ENCODE results near the gene ANKLE1. TPM values are rescaled to one million over a fixed set of nuclear protein-coding genes. Genes with fewer than 3 reads are reported as not detected.
A peak's percentile ranks its signal among the peaks of the same experiment; 100 is the strongest.
"Not testable (repeated sequence)": the region's sequence is repeated elsewhere in the genome, so short reads cannot be mapped to it uniquely, and the experiment has no call there.

ANKLE1 gene
- total and polyA plus RNA-seq, 3 experiments from 2014 or later = 0.47 to 16.2 (median 15.2) TPM

- Histone ChIP-seq H3K36me3 (ENCODE audit: insufficient read depth, low read length) (no peaks in the 10 kb centered on the region), H3K9me3 (ENCODE audit: low read length) (no peaks in the 10 kb centered on the region), H3K4me1 (ENCODE audit: insufficient read depth, low read length) (no peaks in the 10 kb centered on the region), H3K27me3 (ENCODE audit: insufficient read depth, low read length, poor library complexity, severe bottlenecking) (no peaks in the 10 kb centered on the region), H3K4me3 (ENCODE audit: low read length) (peak overlapping the region; percentile 79), H3K27ac (ENCODE audit: low read depth, low read length) (peak overlapping the region; percentile 31)
- peak; percentile 69 to 82 (median 76) for DNase-seq
- H3K4me1 Mint-ChIP-seq = peaks cover 3 to 7% (median 5%) of the 10 kb centered on the region in 3 donors
- H3K9me3 Mint-ChIP-seq = no peaks in the 10 kb centered on the region
- ChIA-PET CTCF (interaction anchor here (0.6 to 3.9 kb wide), 17 partner anchors 10 to 172 kb away, joined by 3 to 23 read pairs (median 4); partner anchors contain the start of genes ABHD8, ANKLE1, BABAM1 and DDA1), POLR2A (interaction anchor here (1.0 kb wide), 3 partner anchors 11 to 25 kb away, joined by 3 to 8 read pairs (median 3); partner anchors contain the start of genes ABHD8, BABAM1 and MRPL34)
- H3K4me3 Mint-ChIP-seq = peak overlapping the region; percentile 84 to 94 (median 88)
- H3K27ac Mint-ChIP-seq = peak overlapping the region in 6 of 8 donors; percentile 22 to 88 (median 52)
- peaks cover 0 to 10% (median 0%) of the 10 kb centered on the region in 3 donors for H3K36me3 Mint-ChIP-seq
- H3K27me3 Mint-ChIP-seq = peaks cover 1 to 5% of the 10 kb centered on the region in 2 donors
Observed at GRCh38 chr19:17292301-17293074, 10.8 kb downstream of the ANKLE1 start.

GRCh38 chr19:17293605-17294004 is 11.9 kb downstream of the ANKLE1 start:
- CTCF ChIA-PET = interaction anchor here (0.7 to 3.9 kb wide), 13 partner anchors 10 to 96 kb away, joined by 3 to 23 read pairs (median 5); partner anchors contain the start of genes ABHD8, ANKLE1, BABAM1 and DDA1
- Histone ChIP-seq H3K4me1 (ENCODE audit: insufficient read depth, low read length) (no peaks in the 10 kb centered on the region), H3K4me3 (ENCODE audit: low read length) (no peak overlapping the region), H3K36me3 (ENCODE audit: insufficient read depth, low read length) (no peaks in the 10 kb centered on the region), H3K9me3 (ENCODE audit: low read length) (no peaks in the 10 kb centered on the region), H3K27ac (ENCODE audit: low read depth, low read length) (no peak overlapping the region), H3K27me3 (ENCODE audit: insufficient read depth, low read length, poor library complexity, severe bottlenecking) (no peaks in the 10 kb centered on the region)
- H3K36me3 Mint-ChIP-seq = peaks cover 0 to 14% (median 0%) of the 10 kb centered on the region in 3 donors
- H3K4me3 Mint-ChIP-seq = peak overlapping the region in 2 of 7 donors; percentile 27 to 54
- no peak overlapping the region for H3K27ac Mint-ChIP-seq
- H3K27me3 Mint-ChIP-seq = peaks cover 0 to 1% of the 10 kb centered on the region in 2 donors
- POLR2A ChIA-PET = no interaction called here
- DNase-seq = no peak
- H3K9me3 Mint-ChIP-seq = no peaks in the 10 kb centered on the region
- peaks cover 3 to 7% (median 5%) of the 10 kb centered on the region in 3 donors for H3K4me1 Mint-ChIP-seq

GRCh38 chr19:17294051-17294891 is 12.6 kb downstream of the ANKLE1 start:
- H3K27ac Mint-ChIP-seq = no peak overlapping the region
- no peaks in the 10 kb centered on the region for H3K27me3 ChIP-seq (ENCODE audit: insufficient read depth, low read length, poor library complexity, severe bottlenecking)
- H3K36me3 Mint-ChIP-seq = peaks cover 0 to 14% (median 0%) of the 10 kb centered on the region in 3 donors
- no peak overlapping the region for H3K4me3 ChIP-seq (ENCODE audit: low read length)
- H3K27me3 Mint-ChIP-seq = peaks cover 0 to 1% of the 10 kb centered on the region in 2 donors
- ChIA-PET CTCF (interaction anchor here (0.9 to 1.5 kb wide), 4 partner anchors 10 to 95 kb away, joined by 3 to 4 read pairs (median 3); partner anchors contain the start of gene BABAM1), POLR2A (no interaction called here)
- peaks cover 3 to 7% (median 5%) of the 10 kb centered on the region in 3 donors for H3K4me1 Mint-ChIP-seq
- H3K4me3 Mint-ChIP-seq = peak overlapping the region in 2 of 7 donors; percentile 27 to 54
- H3K27ac ChIP-seq (ENCODE audit: low read depth, low read length) = no peak overlapping the region
- DNase-seq = peak; percentile 29 to 58 (median 38)
- no peaks in the 10 kb centered on the region for H3K4me1 ChIP-seq (ENCODE audit: insufficient read depth, low read length)
- no peaks in the 10 kb centered on the region for H3K9me3 ChIP-seq (ENCODE audit: low read length)
- H3K9me3 Mint-ChIP-seq = no peaks in the 10 kb centered on the region
- H3K36me3 ChIP-seq (ENCODE audit: insufficient read depth, low read length) = no peaks in the 10 kb centered on the region

- H3K27me3 Mint-ChIP-seq; H3K9me3 Mint-ChIP-seq; H3K27ac ChIP-seq (ENCODE audit: low read depth, low read length); H3K27me3 ChIP-seq (ENCODE audit: insufficient read depth, low read length, poor library complexity, severe bottlenecking); H3K27ac Mint-ChIP-seq; H3K4me3 Mint-ChIP-seq; H3K4me1 Mint-ChIP-seq; H3K9me3 ChIP-seq (ENCODE audit: low read length); H3K4me3 ChIP-seq (ENCODE audit: low read length); DNase-seq; H3K4me1 ChIP-seq (ENCODE audit: insufficient read depth, low read length); H3K36me3 ChIP-seq (ENCODE audit: insufficient read depth, low read length); POLR2A ChIA-PET: not testable (repeated sequence)
- peaks cover 0 to 14% (median 0%) of the 10 kb centered on the region in 3 donors for H3K36me3 Mint-ChIP-seq
- CTCF ChIA-PET = interaction anchor here (1.4 kb wide), 2 partner anchors 9 to 22 kb away, joined by 3 read pairs; no protein-coding TSS in a partner anchor
Observed at GRCh38 chr19:17295551-17295950, 13.8 kb downstream of the ANKLE1 start.

GRCh38 chr19:17296273-17296672 is 14.6 kb downstream of the ANKLE1 start:
- Histone ChIP-seq H3K36me3 (ENCODE audit: insufficient read depth, low read length) (no peaks in the 10 kb centered on the region), H3K27me3 (ENCODE audit: insufficient read depth, low read length, poor library complexity, severe bottlenecking) (no peaks in the 10 kb centered on the region), H3K4me3 (ENCODE audit: low read length) (no peak overlapping the region), H3K27ac (ENCODE audit: low read depth, low read length) (no peak overlapping the region), H3K9me3 (ENCODE audit: low read length) (no peaks in the 10 kb centered on the region), H3K4me1 (ENCODE audit: insufficient read depth, low read length) (no peaks in the 10 kb centered on the region)
- ChIA-PET CTCF (interaction anchor here (1.3 to 1.4 kb wide), 2 partner anchors 9 to 22 kb away, joined by 3 to 4 read pairs; no protein-coding TSS in a partner anchor), POLR2A (interaction anchor here (0.7 kb wide), 1 partner anchor 39 kb away, joined by 5 read pairs; no protein-coding TSS in a partner anchor)
- no peak for DNase-seq
- peak overlapping the region in 1 of 8 donors; percentile 54 for H3K27ac Mint-ChIP-seq
- peaks cover 0 to 14% (median 0%) of the 10 kb centered on the region in 3 donors for H3K36me3 Mint-ChIP-seq
- H3K9me3 Mint-ChIP-seq = no peaks in the 10 kb centered on the region
- H3K27me3 Mint-ChIP-seq = peaks cover 0 to 1% of the 10 kb centered on the region in 2 donors
- peaks cover 3 to 7% (median 5%) of the 10 kb centered on the region in 3 donors for H3K4me1 Mint-ChIP-seq
- no peak overlapping the region for H3K4me3 Mint-ChIP-seq

- no peak overlapping the region for H3K4me3 Mint-ChIP-seq
- peaks cover 0 to 1% of the 10 kb centered on the region in 2 donors for H3K27me3 Mint-ChIP-seq
- H3K9me3 Mint-ChIP-seq = no peaks in the 10 kb centered on the region
Observed at GRCh38 chr19:17296976-17297375, 15.3 kb downstream of the ANKLE1 start.

GRCh38 chr19:17300992-17301619 is 19.4 kb downstream of the ANKLE1 start:
- Histone ChIP-seq H3K27ac (ENCODE audit: low read depth, low read length) (no peak overlapping the region), H3K36me3 (ENCODE audit: insufficient read depth, low read length) (no peaks in the 10 kb centered on the region), H3K9me3 (ENCODE audit: low read length) (no peaks in the 10 kb centered on the region), H3K4me1 (ENCODE audit: insufficient read depth, low read length) (peaks cover 21% of the 10 kb centered on the region), H3K4me3 (ENCODE audit: low read length) (no peak overlapping the region), H3K27me3 (ENCODE audit: insufficient read depth, low read length, poor library complexity, severe bottlenecking) (no peaks in the 10 kb centered on the region)
- Mint-ChIP-seq H3K9me3 (no peaks in the 10 kb centered on the region), H3K27me3 (no peaks in the 10 kb centered on the region), H3K36me3 (peaks cover 0 to 11% (median 0%) of the 10 kb centered on the region in 3 donors), H3K4me3 (peak overlapping the region in 2 of 7 donors; percentile 13 to 71), H3K4me1 (peaks cover 23 to 37% (median 28%) of the 10 kb centered on the region in 3 donors), H3K27ac (peak overlapping the region in 2 of 8 donors; percentile 15 to 50)
- no peak for DNase-seq
- ChIA-PET CTCF (no interaction called here), POLR2A (no interaction called here)

More at GRCh38 chr19:17296976-17297375, 15.3 kb downstream of the ANKLE1 start:
- Mint-ChIP-seq H3K27ac (no peak overlapping the region), H3K36me3 (peaks cover 0 to 14% (median 0%) of the 10 kb centered on the region in 3 donors), H3K4me1 (peaks cover 4 to 9% (median 7%) of the 10 kb centered on the region in 3 donors)
- CTCF ChIA-PET = interaction anchor here (1.3 to 1.4 kb wide), 2 partner anchors 8 to 21 kb away, joined by 3 to 4 read pairs; no protein-coding TSS in a partner anchor
- Histone ChIP-seq H3K27me3 (ENCODE audit: insufficient read depth, low read length, poor library complexity, severe bottlenecking) (no peaks in the 10 kb centered on the region), H3K36me3 (ENCODE audit: insufficient read depth, low read length) (no peaks in the 10 kb centered on the region), H3K4me3 (ENCODE audit: low read length) (no peak overlapping the region), H3K9me3 (ENCODE audit: low read length) (no peaks in the 10 kb centered on the region), H3K4me1 (ENCODE audit: insufficient read depth, low read length) (peaks cover under 1% of the 10 kb centered on the region), H3K27ac (ENCODE audit: low read depth, low read length) (no peak overlapping the region)
- no peak for DNase-seq
- POLR2A ChIA-PET = no interaction called here
